Measurements from ENCODE around the gene FAM131B.

DNA sequence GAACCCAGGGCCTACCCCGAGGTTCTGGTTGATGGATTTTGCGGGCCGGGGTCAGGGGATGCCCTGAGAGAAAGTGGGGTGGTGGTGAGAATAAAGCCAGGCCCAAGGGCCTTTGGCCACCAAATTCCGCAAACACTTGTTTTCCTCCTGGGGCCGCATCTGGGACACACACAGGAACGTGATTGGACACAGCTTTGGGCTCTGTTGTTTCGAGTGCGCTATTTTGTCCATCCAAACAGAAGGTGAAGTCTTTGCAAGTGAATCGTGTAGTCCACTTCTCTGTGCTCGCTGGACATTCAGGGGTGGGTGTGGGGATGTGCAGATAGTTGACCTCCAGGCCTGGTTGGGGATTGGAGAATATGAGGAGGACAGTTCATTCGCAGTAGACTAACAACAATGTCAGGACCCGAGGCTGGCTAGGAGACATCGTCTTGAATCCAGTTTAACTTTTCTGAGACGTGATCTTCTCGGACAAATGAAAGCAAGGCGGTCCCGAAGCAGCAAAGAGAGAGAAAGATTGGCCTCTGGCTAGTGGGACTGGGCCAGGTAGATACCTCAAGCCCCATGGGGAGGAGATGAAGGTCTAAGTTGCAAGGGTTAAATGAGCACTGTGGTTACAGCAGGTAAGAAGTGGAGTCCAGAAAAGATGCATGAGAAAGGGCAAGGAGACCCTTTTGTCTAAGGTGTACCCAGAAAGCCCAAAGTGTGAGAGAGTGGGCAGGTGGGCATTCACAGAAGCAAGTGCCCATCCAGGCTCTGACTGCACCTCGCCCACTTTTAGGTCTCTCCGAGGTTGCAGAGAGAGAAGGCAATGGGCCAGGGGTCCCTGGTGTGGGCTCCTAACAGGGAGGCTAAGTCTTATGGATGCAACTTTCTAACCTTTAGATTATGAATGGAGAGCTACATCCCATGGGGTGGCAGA lies 764 bp upstream of the FAM131B start:
- TF ChIP-seq, protein P1, sequence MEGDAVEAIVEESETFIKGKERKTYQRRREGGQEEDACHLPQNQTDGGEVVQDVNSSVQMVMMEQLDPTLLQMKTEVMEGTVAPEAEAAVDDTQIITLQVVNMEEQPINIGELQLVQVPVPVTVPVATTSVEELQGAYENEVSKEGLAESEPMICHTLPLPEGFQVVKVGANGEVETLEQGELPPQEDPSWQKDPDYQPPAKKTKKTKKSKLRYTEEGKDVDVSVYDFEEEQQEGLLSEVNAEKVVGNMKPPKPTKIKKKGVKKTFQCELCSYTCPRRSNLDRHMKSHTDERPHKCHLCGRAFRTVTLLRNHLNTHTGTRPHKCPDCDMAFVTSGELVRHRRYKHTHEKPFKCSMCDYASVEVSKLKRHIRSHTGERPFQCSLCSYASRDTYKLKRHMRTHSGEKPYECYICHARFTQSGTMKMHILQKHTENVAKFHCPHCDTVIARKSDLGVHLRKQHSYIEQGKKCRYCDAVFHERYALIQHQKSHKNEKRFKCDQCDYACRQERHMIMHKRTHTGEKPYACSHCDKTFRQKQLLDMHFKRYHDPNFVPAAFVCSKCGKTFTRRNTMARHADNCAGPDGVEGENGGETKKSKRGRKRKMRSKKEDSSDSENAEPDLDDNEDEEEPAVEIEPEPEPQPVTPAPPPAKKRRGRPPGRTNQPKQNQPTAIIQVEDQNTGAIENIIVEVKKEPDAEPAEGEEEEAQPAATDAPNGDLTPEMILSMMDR (IDR thresholded peaks at IDR 0.05; ENCODE audit: low read length), result no peak
- TF ChIP-seq EZH2 (IDR thresholded peaks at IDR 0.05; ENCODE audit: borderline replicate concordance, low read length), result no peak

All from OCI-LY1 (cell line).